Neural crest cell (in vitro differentiated cells): ENCODE data around the gene NPTN. TPM values are rescaled to one million over a fixed set of nuclear protein-coding genes. Genes with fewer than 3 reads are reported as not detected.

Experiments used
- DNase-seq: peaks from one replicate; pipeline ENCODE4 v3.0.0; 2021; ENCODE audit warnings: low read depth, mixed read lengths, low spot score
- H3K27ac Mint-ChIP-seq: one replicate; pipeline ENCODE4 v1.8.0; 2021; ENCODE audit warnings: mild to moderate bottlenecking, mixed read lengths; ENCODE audit not compliant: unreplicated experiment
- H3K27me3 Mint-ChIP-seq: 2 replicates; pipeline ENCODE4 v1.8.0; 2021; ENCODE audit warnings: low read depth, mild to moderate bottlenecking, mixed read lengths
- H3K36me3 Mint-ChIP-seq: 2 replicates; pipeline ENCODE4 v1.8.0; 2021; ENCODE audit warnings: low read depth, mild to moderate bottlenecking, mixed read lengths
- H3K4me1 Mint-ChIP-seq: 2 replicates; pipeline ENCODE4 v1.8.0; 2021; ENCODE audit warnings: mixed read lengths
- H3K4me3 Mint-ChIP-seq: one replicate; pipeline ENCODE4 v1.8.0; 2021; ENCODE audit warnings: mild to moderate bottlenecking, mixed read lengths
- H3K9me3 Mint-ChIP-seq: 2 replicates; pipeline ENCODE4 v1.8.0; 2021; ENCODE audit warnings: mixed read lengths
- total RNA-seq: library from RNA; stranded (reverse); gene quantifications from 2 replicates; pipeline ENCODE4 v1.2.1, GENCODE V29; 2021
- TF ChIP-seq, protein P1 (sequence below): fragments of 200-600 bp; sonication (generic); conservative IDR thresholded peaks from 2 replicates; pipeline ENCODE4 v1.5.0; 2021; ENCODE audit warnings: antibody characterized with exemption, mild to moderate bottlenecking

NPTN gene
- total RNA-seq, 1 donor from 2014 or later, result 54.9 TPM

DNA sequence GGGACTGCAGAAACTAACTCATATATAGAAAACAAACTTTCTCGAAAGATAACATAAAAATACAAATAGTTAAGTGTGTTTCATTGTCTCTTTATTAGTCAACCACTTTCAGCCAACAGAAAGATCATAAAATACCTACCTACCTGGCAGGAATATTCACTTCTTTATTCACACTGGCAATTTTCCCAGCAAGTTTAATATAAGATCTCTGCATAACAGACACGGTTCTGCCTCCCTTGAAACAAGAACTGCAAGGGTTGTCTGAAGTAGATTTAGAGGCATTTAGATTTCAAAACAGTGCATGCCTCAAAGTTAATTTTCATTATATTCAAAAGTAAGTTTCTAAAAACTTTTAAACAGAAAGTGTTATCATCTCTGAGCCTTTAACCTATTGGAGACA is 7.1 kb downstream of the NPTN start:
- Mint-ChIP-seq H3K4me3 (no peak overlapping the region), H3K9me3 (no peaks in the 10 kb centered on the region), H3K4me1 (peaks cover 28% of the 10 kb centered on the region), H3K27ac (no peak overlapping the region), H3K36me3 (no peaks in the 10 kb centered on the region), H3K27me3 (no peaks in the 10 kb centered on the region)
- no peak for DNase-seq
- TF ChIP-seq, protein P1, sequence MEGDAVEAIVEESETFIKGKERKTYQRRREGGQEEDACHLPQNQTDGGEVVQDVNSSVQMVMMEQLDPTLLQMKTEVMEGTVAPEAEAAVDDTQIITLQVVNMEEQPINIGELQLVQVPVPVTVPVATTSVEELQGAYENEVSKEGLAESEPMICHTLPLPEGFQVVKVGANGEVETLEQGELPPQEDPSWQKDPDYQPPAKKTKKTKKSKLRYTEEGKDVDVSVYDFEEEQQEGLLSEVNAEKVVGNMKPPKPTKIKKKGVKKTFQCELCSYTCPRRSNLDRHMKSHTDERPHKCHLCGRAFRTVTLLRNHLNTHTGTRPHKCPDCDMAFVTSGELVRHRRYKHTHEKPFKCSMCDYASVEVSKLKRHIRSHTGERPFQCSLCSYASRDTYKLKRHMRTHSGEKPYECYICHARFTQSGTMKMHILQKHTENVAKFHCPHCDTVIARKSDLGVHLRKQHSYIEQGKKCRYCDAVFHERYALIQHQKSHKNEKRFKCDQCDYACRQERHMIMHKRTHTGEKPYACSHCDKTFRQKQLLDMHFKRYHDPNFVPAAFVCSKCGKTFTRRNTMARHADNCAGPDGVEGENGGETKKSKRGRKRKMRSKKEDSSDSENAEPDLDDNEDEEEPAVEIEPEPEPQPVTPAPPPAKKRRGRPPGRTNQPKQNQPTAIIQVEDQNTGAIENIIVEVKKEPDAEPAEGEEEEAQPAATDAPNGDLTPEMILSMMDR, result no peak

DNA sequence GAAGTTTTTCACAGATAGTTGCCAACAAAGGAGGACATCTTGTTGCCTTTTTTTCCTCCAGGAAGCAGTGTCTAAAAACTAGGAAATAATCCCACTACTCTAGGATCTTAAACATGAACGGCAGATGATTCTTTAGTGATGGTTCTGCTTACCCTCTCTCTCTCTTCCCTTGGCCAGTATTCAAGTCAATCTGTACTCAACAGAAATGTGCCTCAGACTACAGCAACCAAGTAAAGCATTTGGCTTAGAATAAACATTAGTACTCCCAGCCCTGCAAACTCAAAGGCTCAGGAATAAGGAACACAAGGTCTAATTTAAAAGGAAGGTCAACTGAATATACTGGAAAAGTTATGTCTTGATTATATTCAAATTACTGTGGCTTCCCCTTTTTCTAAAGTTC is 8.7 kb downstream of the NPTN start:
- no peak overlapping the region for H3K27ac Mint-ChIP-seq
- no peak for DNase-seq
- no peaks in the 10 kb centered on the region for H3K36me3 Mint-ChIP-seq
- TF ChIP-seq, protein P1, result no peak
- H3K27me3 Mint-ChIP-seq, result no peaks in the 10 kb centered on the region
- no peak overlapping the region for H3K4me3 Mint-ChIP-seq
- H3K9me3 Mint-ChIP-seq, result no peaks in the 10 kb centered on the region
- peaks cover 16% of the 10 kb centered on the region for H3K4me1 Mint-ChIP-seq

DNA sequence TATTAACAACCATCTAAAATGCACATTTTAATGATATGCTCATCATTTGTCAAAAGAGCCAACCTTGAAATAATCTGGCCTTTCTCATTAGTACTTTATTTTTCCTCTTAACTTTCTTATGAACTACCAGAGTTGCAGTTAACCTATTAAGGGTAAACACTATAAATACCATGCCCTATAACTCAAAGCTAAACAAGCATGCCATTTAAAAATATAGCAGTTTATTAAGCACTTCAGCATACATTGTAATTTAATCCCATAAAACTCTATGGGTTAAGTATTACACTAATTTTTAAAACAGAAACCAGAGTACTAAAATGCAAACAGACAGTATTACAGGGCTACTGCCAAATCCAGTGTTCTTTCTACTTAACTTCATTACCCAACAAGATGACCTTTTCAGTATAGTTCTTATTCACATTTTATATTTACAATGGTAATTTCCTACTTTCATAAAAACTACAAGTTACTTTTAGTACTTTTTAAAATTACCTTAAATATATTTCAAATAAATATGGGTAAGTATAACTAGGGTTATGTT is 11.8 kb downstream of the NPTN start:
- Mint-ChIP-seq H3K36me3 (no peaks in the 10 kb centered on the region), H3K27ac (no peak overlapping the region), H3K4me3 (no peak overlapping the region), H3K4me1 (peaks cover 12% of the 10 kb centered on the region), H3K9me3 (no peaks in the 10 kb centered on the region), H3K27me3 (no peaks in the 10 kb centered on the region)
- TF ChIP-seq, protein P1, result no peak
- DNase-seq, result no peak

DNA sequence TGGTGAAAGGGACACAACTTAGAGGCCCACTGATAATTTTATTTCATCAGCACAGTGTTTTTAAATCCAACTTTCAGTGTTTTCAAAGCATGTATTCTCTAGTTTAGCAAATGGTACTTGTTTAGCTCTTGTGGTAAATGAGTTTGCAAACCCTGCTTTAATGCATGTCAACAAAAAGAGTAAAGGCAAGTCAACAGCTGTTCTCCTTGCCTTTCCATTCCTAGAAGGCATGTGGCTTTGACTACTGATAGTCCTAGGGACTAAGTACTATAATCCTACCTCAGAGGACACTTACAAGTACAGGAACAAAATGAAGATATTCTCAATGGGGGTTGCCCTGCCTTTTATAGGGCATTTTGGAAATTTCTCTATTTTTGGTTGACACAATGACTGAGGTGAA is 13.1 kb downstream of the NPTN start:
- no peaks in the 10 kb centered on the region for H3K36me3 Mint-ChIP-seq
- H3K27me3 Mint-ChIP-seq, result no peaks in the 10 kb centered on the region
- TF ChIP-seq, protein P1, result no peak
- H3K27ac Mint-ChIP-seq, result no peak overlapping the region
- no peaks in the 10 kb centered on the region for H3K9me3 Mint-ChIP-seq
- H3K4me3 Mint-ChIP-seq, result no peak overlapping the region
- peaks cover 12% of the 10 kb centered on the region for H3K4me1 Mint-ChIP-seq
- no peak for DNase-seq

DNA sequence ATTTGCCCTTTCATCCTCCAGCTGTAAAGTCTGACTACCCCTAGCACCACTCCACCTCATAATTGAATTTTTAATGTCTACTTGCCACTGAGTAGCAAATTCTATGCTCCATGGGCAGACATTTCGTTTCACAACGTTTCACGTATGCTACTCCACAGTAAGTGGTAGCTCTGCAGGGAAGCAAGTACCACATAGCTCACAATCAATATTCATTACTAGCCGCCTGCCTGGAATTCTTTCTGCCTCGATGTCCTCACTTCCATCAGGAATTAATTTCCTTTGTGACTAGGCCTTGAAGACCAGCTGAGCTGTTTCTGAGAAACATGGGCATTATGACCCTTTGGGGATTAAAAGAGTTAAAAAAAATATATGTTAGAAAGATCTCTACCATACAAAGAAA is 15.3 kb downstream of the NPTN start:
- Mint-ChIP-seq H3K4me3 (no peak overlapping the region), H3K27ac (no peak overlapping the region), H3K27me3 (no peaks in the 10 kb centered on the region), H3K36me3 (no peaks in the 10 kb centered on the region), H3K4me1 (peaks cover 12% of the 10 kb centered on the region), H3K9me3 (no peaks in the 10 kb centered on the region)
- no peak for DNase-seq
- TF ChIP-seq, protein P1, result no peak
